ENCODE data around the gene BCL2A1.

- no peak for TF ChIP-seq CTCF (IDR thresholded peaks at IDR 0.05)
- no peak for TF ChIP-seq ZFX (IDR thresholded peaks at IDR 0.05; ENCODE audit: borderline replicate concordance)
Observed at GRCh38 chr15:79991826-79992225, 20.8 kb upstream of the BCL2A1 start.

All from 22Rv1 (cell line).